GM21786 (cell line): ENCODE results near the gene RAMP2.
"Not testable (repeated sequence)": the region's sequence is repeated elsewhere in the genome, so short reads cannot be mapped to it uniquely, and the experiment has no call there.

Experiments
- ATAC-seq: cut with Tn5 transposase; IDR thresholded peaks from one replicate; pipeline ENCODE4 v1.9.1; 2021; ENCODE audit not compliant: unreplicated experiment

The RAMP2 gene

GRCh38 chr17:42760652-42761581 lies at the start of gene RAMP2:
TSS of gene RAMP2 (plus strand) at chr17:42761227. CDS start at chr17:42761262, 35 bp downstream.
- no peak for ATAC-seq

DNA sequence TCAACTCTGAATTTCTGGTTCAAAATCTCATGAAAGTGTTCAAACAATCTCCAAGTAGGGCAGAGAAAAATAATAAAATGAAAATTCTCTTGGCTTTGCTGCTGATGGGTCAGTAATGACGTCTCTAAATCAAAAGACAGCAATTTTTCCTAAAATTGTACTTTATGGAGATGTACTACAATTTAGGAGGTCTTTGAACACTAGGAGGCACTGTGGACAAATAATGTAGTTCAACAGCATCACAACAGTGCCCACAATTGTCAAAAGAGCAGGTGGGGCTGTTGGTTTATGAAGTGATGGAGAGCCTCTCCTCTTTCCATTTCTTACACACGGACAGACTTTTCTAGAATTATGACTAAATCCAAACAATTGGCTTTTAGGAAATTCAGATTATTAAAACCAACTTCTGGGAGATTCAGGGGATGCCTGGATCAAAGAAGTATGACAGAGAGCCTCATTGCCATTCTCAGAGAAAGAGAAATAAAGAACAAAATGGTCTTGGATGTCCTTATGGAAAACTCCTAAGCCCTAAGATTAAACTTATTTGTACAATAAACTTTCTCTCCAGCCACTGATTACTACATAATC lies 39.9 kb upstream of the RAMP2 start:
- no peak for ATAC-seq

GRCh38 chr17:42723636-42724035 lies 37.4 kb upstream of the RAMP2 start:
- ATAC-seq = no peak

DNA sequence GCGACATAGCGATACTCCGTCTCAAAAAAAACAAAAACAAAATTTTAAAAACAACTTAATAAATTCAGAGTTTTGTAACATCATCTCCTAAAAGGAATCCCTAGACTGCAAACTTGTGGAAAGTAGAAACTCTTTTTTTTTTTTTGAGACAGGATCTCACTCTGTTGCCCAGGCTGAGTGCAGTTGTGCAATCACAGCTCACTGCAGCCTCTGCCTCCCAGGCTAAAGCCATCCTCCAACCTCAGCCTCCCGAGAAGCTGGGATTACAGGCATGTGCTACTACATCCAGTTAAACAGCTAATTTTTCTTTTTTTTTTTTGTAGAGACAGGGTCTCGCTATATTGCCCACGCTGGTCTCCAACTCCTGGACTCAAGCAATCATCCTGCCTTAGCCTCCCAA lies 35.9 kb upstream of the RAMP2 start:
- ATAC-seq = no peak

GRCh38 chr17:42740699-42741098 lies 20.3 kb upstream of the RAMP2 start:
- ATAC-seq = no peak

DNA sequence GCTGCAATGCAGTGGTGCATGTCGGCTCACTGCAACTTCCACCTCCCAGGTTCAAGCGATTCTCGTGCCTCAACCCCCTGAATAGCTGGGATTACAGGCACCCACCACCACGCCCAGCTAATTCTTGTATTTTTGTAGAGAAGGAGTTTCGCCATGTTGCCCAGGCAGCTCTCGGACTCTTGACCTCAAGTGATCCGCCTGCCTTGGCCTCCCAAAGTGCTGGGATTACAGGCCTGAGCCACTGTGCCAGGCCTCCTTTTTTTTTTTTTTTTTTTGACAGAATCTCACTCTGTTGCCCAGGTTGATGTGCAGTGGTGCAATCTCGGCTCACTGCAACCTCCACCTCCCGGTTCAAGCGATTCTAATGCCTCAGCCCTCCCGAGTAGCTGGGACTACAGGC lies 18.1 kb upstream of the RAMP2 start:
- ATAC-seq = not testable (repeated sequence)

DNA sequence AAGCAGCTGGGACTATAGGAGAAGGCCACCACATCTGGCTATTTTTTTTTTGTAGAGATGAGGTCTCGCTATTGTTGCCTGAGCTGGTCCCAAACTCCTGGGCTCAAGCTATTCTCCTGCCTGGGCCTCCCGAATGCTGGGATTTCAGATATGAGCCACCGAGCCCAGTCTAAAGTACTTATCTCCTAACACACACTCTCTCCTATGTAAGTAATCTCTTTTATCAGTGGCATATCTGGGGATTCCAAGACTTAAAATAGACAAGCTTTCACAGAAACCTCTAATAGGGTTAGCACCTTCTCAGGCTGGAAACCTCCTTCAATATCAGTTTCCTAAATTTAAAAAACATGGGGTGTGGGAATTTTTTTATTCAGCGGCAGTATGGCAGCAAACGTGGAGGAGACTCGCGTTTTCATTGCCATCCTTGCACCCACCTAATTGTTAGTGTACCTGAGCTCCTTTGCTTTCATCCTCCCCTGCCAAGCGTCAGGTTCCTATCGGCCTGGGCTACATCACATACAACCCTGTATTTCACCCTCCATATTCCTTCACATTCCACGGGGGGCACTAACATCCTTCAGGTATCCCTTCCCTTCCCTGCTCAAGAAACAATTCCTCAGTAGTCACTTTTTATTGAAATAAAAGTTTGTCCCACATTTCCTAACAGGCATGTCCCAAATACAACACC lies 17.3 kb upstream of the RAMP2 start:
- no peak for ATAC-seq

- ATAC-seq = peak; percentile 43
Observed at GRCh38 chr17:42744283-42744805, 16.7 kb upstream of the RAMP2 start.

- peak; percentile 60 for ATAC-seq
Observed at GRCh38 chr17:42744806-42745617, 16.0 kb upstream of the RAMP2 start, which contains the start of gene EZH1. TSS of gene EZH1 (minus strand) at chr17:42745040. CDS start at chr17:42728941, 16,099 bp downstream.

GRCh38 chr17:42748202-42748907 lies 12.7 kb upstream of the RAMP2 start:
- ATAC-seq = no peak

DNA sequence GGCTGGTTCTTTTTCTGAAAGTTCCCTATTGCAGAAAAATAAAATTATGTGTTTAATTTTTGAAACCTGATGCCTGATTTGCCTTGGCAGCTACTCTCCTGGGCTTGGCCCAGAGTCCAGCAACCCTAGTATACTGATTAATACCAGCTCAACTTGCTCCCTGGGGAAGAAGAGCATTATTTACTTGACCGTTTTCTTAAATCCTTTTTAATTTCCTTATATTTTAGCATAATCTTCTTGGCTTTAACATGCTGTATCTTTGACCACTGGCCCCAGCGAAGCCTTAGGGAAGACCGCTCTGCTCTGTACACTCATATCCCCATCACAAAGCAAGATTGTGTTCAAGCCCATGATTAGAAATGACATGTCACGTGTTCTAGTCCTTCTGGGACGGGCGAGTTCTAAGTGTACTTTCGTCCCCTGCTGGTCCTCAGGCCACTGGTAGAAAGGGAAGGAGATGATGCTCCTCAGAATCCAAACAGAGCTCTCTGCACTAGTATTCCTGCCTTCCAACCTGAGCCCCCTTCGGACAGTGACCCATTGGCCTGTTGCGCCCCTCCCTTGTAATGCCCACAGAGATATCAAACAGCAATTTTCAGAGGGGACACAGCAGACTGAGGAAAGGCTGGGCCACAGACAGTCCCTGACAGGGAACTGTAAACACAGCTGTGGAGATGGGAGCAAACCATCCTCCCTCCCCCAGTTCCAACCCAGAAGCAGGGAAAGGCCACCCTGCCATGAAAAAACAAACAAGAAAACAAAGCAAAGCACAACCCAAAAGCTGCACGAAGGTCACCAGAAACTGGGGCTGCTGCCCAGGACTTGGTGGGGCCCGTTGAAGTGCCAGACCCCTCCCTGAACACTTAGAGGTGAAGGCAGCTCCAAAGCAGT lies 11.9 kb upstream of the RAMP2 start:
- no peak for ATAC-seq

DNA sequence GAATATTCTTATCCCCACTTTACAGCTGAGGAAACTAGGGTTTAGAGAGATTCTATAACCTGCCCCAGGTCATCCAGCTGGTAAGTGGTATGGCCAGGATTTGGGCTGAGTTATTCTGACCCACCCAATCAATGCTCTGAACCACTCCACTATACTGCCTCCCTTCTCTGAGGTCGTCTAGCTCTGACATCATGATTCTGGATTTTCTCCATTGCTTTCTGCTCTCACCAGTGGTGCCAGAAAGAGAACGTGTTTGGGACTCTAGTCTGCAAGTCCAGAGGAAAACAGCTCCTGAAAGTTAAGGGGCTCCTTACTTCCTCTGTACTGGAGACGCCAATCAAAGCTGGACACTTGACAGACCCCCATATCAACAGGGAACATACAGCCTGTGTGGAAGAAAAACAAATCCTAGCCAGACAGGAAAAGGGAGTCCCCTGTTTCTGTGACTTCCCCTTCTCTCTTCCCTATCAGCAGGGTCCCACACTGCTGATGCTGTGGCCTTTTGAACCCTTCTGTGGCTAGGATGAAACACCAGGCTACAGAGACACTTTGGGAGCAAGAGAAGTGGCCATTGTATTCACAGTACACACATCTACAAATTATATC lies 10.2 kb upstream of the RAMP2 start:
- ATAC-seq = no peak

DNA sequence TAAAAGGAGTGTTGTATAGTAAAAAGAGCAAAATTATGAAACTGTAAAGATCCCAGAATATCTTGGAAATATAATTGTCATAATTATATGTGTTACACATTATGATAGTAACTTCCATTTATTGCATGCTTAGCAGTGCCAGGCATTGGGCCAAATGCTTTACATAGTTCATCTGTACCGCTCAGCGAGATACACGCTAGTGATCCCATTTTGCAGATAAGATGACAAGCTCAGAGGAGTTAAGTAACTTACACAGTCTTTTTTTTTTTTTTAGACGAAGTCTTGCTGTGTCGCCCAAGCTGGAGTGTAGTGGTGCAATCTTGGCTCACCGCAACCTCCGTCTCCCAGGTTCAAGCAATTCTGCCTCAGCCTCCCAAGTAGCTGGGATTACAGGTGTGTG lies 9.4 kb upstream of the RAMP2 start:
- no peak for ATAC-seq

DNA sequence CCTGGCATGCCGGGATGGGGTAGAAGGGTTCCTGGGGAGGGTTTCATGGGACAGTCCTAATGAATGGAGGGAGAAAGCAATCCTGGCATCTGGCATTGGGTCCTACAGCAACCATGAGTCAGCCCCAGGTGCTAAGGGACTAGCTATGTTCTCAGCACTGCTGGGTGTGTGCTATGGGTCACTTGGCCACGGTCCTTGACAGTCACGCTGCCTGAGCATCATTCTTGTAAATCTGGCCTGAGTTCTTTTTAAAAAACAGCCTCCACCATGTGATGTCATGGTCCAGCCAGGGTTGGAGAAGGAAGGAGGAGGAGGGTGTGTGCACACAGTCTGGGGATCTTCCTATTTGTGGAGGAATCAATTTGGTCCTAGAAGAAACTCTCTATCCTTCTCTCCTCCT lies 6.2 kb upstream of the RAMP2 start:
- ATAC-seq = no peak

DNA sequence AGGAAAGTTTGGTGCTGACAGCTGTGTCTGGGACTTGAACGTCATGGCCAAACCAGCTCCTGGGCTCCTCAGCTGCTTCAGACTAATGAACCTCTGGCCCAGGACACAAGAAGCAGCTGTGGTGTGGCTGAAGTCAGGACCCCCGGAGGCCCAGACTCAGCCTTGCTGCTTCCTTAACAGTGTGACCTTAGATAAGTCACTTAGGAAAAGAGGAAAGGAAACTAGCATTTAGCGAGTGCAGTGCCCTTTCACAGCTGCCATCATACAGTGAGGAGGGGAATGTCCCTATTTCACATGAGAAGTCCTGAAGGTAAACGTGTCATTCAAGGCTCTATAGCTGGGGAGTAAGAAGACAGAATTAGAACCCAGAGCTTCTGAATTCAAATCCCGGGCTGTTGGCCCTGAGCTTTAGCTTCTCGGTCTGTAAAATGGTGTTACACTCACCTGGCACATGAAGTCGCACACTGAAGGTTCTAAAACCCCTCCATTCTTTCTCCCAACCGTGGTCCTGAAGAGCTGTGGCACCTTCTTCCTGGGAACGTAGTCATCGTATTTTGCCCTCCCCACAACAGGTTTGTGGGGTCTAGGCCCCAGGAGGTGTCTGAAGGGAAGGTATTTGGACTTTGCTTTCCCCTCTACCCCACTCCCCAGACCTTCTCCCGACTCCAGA lies 910 bp upstream of the RAMP2 start:
- no peak for ATAC-seq

- no peak for ATAC-seq
Observed at GRCh38 chr17:42761638-42762037, 611 bp downstream of the RAMP2 start.

DNA sequence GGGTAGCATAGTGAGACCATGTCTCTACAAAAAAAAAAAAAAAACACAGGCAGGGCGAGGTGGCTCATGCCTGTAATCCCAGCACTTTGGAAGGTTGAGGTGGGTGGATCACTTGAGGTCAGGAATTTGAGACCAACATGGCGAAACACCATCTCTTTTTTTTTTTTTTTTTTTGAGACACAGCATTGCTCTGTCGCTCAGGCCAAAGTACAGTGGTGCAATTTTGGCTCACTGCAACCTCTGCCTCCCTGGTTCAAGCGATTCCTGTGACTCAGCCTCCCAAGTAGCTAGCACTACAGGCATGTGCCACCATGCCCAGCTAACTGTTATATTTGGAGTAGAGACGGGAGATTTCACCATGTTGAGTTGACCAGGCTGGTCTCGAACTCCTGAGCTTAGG lies 5.1 kb downstream of the RAMP2 start:
- no peak for ATAC-seq

DNA sequence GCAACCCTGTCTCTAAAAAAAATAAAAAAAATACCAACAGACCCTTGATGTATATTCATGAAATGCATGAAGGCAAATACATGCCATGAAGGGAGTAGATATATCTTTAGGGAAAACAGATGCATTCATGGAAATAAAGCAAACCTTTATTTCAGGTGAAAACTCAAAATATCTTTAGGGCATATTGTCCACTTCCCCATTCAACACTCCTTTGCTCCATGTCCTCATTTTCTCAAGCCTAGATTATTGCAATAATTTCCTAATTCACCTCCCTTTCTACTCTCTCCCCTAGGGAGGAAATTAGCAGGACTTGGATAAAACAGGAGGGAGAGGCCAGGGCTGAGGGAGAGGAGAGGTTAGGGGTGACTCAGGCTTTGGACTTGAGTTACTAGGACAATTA lies 6.5 kb downstream of the RAMP2 start:
- no peak for ATAC-seq
